NCI-H82 treated with DMSO at 0.1 percent for 48 hours (cell line): ENCODE data around the gene FSD2.

ENCODE experiments used
- DNase-seq: peaks from one replicate; lab custom pipeline; 2025; ENCODE audit not compliant: unreplicated experiment; lab: John Stamatoyannopoulos, UW

FSD2 gene, protein sequence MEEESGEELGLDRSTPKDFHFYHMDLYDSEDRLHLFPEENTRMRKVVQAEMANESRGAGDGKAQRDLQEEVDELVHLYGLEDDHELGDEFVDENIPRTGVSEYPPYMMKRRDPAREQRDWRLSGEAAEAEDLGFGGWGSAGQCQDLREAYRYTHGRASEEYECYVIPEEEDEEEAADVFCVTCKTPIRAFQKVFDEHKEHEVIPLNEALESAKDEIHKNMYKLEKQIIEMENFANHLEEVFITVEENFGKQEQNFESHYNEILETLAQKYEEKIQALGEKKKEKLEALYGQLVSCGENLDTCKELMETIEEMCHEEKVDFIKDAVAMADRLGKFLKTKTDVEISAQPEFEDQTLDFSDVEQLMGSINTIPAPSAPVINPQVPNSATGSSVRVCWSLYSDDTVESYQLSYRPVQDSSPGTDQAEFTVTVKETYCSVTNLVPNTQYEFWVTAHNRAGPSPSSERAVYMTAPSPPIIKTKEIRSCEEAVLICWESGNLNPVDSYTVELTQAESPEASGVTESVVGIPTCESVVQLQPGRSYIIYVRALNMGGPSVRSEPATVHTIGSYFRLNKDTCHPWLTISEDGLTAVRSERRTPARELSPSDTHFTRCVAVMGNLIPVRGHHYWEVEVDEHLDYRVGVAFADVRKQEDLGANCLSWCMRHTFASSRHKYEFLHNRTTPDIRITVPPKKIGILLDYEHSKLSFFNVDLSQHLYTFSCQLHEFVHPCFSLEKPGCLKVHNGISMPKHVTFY

DNA sequence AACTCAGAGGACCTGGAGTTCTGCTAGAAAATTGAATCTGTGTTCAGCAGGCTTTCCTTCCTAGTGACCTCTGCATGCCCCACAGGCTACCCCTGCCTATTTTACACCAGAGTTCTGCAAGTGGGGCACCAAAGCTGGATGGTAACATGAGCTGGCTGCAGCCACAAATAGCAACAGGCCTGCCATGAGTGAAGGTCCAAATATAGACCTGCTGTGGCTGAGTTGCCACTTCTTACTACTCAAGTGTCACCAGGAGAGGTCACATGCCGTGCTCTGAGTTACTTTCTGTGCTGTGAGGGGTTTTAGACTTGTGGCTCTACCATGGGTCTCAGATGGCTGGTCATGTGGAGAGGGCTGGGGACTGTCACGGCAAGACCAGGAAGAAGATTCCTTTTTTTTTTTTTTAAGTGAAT lies at the start of gene FSD2:
TSS of gene FSD2 (minus strand) at position 76 of the 413 bp plus-strand sequence. CDS start 18,679 bp downstream, outside the sequence.
- no peak for DNase-seq

DNA sequence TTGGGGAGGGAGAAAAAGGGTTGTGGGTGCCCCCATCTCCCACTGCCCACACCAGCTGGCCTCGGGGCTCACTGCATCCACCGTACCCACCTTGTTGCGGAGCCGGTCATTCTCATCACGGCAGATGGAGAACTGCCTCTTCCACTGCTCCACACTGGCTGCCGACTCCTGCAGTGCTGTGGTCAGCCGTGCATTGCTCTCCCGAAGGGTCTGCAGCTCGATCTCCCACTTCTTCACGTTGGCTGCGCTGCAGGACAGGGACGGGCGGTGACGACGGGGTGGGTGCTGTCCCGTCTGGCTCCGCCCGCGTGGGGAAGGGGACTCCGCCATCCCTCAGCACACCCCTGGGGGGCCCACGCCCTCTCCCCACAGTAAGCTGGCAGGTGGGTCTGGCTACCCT lies 48.7 kb upstream of the FSD2 start:
- no peak for DNase-seq

GRCh38 chr15:82852941-82853561 lies 47.2 kb upstream of the FSD2 start:
- no peak for DNase-seq

GRCh38 chr15:82851981-82852511 lies 46.2 kb upstream of the FSD2 start:
- DNase-seq = peak; percentile 79

GRCh38 chr15:82851306-82851850 lies 45.5 kb upstream of the FSD2 start:
- DNase-seq = no peak

DNA sequence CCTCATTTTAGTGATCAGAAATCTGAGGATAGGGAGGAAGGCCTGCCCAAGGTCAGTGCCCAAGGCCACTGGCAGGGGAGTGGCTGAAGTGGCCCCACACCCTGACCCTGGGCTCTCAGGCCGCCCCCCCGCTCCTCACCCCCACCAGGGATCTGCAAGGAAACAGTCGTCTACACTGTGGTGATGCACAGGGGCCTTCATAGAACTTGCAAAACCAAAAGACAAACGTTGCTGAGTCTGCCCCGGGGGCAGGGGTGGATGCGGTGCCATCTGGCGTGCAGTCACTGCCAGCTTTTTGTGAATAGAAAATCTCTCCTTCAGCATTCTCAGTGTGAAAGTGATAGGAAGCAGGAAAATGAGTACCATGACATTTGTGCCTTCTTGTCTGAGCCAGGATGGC lies 44.9 kb upstream of the FSD2 start:
- DNase-seq = no peak

GRCh38 chr15:82849556-82850512 lies 44.0 kb upstream of the FSD2 start:
- DNase-seq = peak; percentile 88

DNA sequence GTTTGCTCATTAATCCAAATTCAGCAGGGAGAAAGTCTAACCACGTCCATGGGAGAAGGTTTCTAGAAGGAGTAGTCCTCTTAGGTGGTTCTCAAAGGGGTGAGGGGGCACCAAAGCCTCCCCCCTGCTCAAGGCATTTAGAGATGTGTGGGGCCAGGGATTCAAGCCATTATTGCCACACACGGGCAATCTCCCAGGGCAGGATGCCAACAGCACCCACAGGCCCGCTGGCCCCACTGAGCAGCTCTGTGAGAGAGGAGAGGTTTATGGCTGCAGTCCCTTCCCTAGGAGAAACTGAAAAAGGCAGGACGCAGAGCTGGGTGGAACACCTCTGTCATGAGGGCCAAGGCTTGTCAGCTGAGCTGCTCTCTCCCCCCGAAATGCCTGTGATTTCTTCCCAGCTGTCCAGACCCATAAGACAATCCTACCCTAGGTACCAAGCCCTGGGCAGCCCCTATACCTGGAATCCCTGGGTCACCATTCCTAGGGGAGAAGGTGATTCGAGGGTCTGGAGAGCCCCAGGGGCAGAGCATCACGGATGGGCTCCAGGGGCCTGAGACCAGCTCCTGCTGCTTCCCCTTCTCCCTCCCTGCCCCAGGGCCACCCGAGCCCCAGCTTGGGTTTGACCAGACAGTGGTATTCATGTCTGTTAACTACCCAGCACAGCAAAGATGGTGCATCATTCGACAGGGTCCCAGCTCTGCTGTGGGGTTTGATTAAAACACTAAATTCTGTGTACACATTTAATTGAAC lies 42.5 kb upstream of the FSD2 start:
- DNase-seq = no peak

DNA sequence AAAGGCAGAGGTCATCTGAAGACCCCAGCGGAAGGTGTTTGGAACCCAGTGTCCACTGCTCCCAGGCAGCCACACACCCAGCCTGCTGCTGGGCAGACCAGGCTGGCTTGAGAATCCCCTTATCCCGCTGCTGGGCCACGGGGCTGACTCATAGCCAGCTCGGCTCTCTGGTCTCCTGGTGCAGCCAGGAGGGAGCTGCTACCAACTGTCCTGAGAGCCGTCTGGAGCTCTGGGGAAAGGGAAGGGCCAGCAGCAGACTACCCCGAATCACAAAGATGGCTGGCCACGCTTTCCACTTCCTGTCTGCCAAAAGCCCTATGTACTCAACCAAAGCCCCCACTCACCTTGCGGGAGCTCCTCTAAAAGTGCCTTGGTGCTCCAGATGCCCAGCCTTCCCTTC lies 41.8 kb upstream of the FSD2 start:
- no peak for DNase-seq

DNA sequence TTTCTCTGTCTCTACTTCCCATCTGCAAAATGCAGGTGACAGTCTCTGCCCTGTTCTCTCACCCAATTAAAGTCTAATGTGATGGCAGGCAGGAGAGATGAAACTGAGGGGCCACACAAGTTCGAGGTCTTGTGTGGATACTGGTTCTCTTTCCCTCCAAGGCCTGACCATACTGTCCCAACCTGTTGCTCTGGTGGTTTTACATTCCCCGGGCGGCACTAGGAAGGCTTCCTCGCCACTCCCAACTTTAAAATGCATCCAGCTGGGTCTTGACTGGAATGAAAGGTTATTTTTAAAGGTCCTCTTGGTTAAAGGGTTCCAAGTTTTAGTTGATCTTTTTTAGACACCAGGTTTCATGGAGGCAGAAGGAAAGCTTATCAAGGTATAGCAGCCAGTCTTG lies 40.8 kb upstream of the FSD2 start:
- no peak for DNase-seq

GRCh38 chr15:82845686-82846085 lies 39.8 kb upstream of the FSD2 start:
- DNase-seq = no peak

DNA sequence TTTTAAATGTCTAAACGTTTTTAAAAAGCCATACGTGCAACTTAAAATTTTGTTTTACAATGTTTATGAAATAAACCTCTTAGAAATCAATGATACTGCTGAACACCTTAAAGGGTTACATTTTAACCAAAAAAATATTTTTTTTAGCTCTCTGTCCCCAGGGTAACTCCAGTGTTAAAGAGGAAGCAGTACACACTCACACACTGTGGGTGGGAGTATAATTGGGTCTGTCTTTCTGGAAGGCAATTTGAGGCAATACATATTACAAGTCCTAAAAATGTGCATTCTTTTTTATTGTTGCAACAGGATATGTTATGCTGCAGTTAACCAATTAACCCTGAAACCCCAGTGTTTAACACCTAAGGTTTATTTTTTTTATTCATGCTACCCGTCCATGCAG lies 37.7 kb upstream of the FSD2 start:
- no peak for DNase-seq

DNA sequence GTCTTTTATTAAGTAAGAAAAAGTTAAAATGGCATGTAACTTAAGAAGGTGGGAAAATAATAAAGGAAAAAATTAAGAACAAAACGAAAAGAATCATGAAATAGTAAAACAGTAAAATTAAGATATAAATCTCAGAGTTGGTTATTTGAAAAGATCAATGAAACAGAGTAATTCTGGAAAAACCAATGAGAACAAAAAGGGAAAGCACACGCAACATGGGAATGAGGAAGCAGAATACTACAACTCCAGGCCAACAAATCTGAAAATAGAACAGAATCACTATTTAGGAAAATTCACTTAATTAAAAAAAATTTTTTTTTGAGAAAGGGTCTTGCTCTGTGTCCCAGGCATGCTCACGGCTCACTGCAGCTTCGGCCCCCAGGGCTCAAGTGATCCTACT lies 34.3 kb upstream of the FSD2 start:
- DNase-seq = no peak

DNA sequence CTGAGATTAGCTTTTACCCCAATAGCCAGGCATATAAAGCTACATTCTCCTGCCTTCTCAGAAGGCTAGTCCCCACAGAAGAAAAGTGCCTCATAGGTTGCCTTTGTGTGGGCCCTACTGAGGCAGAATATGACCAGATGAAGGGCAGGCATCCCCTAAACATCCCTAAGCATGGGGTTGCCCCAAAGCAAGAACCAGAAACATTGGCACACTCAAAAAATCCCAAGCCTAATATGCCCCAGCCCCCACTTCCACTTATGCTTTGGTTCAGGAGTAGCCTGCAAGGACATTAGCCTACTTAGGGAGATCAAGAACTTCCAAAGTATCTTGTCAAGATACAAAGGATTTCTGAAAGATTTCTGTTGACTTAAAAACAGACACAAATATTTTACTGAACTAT lies 33.3 kb upstream of the FSD2 start:
- no peak for DNase-seq

DNA sequence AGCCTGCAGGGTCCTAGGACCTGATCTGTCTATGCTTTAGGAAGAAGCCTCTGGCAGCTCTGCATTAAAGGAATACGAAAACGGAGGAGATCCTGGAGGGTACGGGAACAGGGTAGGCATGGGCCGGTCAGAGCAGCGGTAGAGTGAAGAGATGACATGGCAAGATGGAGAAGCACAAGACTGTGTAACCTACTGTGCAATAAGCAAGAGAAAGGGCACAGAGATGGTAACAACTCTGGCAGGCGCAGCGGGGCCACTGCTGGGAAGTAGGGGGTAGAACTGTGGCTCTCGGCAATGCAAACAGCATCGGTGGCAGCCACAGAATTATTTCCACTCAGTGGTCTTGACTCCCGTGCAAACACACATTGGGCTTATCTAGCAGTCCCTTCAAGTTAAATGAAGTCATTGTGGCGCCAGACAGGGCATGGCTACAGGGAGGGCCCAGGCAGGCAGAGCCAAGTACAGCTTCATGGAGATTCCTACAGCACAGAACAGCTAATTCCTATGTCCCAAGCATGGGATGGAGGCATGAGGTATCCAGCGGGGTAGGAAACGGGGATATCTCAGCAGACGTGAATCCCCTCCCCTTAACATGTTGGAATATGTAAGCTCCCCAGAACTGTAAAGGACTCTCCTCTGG lies 32.3 kb upstream of the FSD2 start:
- DNase-seq = no peak

DNA sequence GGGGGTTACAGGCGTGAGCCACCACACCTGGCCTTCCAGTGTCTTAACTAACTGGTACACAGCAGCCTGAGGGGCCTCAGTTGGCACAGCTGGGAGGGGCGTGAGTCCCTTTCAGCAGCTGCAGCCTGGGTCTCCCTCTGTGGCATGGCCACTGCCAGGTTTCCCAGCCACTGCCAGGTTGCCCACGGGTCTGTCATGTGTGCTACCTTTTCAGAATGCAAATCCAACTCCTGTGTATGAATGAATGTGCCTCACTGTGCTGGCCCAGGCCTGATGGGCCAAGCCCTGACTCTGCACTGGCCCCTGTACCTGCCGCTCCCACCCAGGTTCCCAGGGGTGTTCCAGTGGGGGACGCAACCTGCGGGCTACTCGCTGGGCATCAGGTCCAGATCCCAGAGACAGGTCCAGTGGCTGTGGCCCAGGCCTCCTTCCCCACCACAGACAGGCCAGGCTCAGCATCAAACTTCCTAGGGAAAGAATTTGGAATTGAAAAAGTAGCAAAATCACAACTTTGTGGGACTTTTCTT lies 29.6 kb upstream of the FSD2 start:
- DNase-seq = no peak

DNA sequence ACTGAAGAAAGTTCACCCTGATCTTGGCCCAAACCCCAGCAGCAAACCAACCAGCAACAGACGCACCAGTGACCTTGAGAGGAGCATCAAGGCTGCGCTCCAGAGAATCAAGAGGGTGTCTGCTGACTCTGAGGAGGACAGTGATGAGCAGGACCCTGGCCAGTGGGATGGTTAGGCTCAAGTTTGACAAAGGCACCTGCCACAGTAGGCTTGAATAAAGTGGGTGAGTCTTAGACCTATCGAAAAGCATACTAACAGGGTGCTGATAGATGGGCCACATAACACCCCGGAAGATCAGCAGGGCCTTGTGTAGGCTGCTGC lies 27.5 kb upstream of the FSD2 start:
- no peak for DNase-seq

- DNase-seq = no peak
Observed at GRCh38 chr15:82832601-82833361, 26.9 kb upstream of the FSD2 start.
